ENCODE data around the gene CXCR5.

CXCR5 gene

DNA sequence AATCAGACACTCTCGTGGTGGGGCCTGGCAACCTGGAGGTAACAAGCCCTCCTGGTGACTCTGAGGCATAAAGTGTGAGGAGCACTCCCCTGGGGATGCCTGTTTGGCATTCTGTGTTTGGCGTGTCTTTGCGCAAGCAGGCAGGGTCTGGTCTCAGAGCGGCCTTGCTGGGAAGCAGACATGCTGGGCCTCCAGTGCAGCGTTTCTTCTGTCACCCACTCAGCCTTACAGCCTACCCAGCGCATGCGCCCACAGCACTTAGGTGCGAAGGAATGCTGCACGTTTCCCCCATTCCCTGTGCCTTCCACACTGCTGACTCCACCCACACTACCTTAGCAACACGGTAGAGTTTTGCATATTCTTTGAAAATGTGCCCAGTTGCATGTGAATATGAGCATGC, 7.4 kb upstream of the CXCR5 start:
- no peak for DNase-seq (ENCODE audit: low read depth)

DNA sequence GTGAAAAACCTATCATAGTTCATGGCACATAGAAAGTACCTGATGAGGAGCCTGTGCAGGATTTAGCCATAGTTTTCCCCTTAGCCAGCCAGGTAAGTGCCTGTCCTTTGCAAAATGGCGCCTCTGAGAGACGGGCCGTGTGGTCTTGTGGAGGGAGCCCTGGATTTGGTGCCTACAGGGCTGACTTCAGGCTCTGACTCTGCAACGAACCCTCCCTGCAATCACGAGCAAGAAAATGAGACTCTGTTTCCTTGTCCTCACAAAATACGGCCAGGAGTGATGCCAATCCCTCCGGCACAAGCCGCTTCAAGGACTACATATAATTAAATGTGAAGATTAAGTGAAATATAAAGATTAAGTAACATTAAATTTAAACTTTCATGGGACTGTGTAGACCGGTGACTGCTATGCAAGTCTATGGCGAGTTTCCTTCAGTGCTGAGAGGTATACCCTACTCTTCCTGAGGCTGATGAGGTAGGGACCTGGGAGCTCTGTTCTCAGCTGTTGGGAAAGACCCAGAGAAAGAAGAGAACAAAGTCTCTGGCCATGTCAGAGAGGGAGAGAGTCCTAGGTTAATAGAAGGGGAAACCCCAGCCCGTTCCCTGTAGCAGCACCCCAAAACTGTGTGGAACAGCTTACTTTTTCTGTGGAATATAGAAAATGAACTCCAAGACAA, 6.1 kb upstream of the CXCR5 start:
- no peak for DNase-seq (ENCODE audit: low read depth)

DNA sequence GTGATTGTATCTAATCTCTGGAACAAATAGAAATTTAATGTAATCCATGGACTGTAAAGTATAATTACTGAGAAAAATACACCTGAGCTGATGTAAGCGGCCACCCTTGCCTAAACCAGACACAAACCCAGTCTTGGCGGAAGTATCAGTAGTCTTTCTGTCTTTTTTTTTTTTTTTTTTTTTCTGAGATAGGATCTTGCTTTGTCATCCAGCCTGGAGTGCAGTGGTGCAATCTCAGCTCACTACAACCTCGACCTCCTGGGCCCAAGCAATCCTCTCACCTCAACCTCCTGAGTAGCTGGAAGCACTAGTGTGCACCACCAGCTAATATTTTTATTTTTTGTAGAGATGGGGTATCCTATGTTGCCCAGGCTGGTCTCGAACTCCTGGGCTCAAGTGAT, 5.5 kb upstream of the CXCR5 start:
- DNase-seq (ENCODE audit: low read depth) = no peak

DNA sequence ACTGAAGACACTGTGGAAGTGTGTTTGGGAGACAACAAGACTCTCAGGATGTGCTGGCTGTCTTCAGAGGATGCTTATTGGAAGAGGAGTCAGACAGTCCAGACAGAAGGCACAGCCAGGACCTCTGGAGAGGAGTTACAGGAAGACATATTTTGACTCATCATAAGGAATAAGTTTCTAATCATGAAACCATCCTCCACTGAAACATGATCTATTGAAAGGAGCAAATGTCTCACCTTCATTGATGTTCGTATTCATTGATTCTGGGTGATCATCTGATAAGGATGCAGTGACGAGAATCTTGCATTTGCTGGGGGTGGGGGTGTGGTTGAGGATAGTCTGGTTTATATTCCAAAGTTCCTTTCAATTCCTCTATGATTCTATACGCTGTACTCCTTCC, 2.5 kb upstream of the CXCR5 start:
- DNase-seq (ENCODE audit: low read depth) = no peak

DNA sequence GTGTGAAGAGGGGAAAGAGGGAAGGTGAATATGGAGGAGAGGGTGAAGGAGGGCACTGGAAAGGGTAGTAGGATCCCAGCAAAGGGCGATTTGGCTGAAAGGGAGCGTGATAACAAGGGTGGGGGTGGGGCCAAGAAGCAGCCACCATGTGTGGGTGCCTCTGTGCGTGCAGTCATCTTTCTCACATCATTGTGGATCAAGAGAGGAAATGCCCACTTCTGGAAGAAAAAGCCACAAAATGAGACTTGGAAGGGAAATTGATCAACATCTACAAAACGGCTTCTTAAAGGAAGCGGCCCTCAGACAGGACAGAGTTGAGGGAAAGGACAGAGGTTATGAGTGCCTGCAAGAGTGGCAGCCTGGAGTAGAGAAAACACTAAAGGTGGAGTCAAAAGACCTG, 1.2 kb upstream of the CXCR5 start:
- no peak for DNase-seq (ENCODE audit: low read depth)

DNA sequence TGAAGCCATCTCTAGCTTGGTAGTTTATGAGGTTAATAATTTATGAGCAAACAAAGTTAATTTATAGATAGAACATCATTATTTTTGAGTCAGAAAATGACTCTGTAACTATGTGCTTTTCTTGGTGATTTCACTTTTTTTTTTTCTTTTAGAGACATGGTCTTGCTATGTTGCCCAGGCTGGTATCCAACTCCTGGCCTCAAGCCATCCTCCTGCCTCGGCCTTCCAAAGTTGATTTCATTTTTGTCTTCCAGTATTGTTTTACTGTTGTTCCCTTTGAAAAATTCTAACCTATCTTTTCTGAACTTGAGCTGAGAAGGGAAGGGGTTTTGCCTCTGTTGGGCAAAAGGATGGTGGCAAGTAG, 706 bp upstream of the CXCR5 start:
- DNase-seq (ENCODE audit: low read depth) = no peak

DNA sequence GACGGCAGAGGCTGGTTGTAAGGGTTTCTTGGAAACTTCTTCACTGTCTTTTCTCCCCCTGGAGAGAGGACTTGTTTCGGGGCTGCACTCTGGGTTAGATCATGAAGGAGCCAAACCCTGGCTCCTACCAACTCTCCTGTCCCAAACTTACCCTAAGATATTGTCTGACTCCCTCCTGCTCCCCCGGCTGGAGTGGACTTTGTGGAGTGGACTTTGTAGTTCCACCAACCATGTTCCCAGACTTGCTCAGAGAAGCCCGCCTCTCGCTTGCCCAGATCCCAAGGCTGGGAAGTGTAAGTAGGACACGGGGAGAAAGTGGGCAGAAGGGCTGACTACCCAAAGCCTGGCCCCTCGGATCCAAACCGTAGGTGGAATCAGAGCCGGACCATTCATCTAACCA, 1.2 kb downstream of the CXCR5 start:
- DNase-seq (ENCODE audit: low read depth) = no peak

DNA sequence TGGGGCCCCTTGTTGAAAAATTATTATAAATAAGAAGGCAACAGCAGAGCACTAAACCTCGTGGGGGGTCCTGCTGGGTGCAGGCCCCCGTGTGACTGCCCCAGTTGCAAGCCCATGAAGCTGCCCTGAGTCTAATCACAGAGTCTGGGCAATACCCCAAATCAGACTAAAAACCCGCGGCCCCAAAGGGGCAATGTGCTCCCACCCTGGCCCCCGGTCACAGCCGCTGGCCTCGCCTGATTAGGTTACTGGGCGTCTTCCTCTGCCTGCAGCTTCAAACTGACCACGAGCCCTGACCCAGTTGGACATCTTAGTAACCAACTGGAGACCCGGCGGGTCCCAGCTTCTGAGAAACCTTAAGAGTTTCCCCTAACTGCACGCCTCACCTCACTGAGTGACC, 1.6 kb downstream of the CXCR5 start:
- DNase-seq (ENCODE audit: low read depth) = no peak

DNA sequence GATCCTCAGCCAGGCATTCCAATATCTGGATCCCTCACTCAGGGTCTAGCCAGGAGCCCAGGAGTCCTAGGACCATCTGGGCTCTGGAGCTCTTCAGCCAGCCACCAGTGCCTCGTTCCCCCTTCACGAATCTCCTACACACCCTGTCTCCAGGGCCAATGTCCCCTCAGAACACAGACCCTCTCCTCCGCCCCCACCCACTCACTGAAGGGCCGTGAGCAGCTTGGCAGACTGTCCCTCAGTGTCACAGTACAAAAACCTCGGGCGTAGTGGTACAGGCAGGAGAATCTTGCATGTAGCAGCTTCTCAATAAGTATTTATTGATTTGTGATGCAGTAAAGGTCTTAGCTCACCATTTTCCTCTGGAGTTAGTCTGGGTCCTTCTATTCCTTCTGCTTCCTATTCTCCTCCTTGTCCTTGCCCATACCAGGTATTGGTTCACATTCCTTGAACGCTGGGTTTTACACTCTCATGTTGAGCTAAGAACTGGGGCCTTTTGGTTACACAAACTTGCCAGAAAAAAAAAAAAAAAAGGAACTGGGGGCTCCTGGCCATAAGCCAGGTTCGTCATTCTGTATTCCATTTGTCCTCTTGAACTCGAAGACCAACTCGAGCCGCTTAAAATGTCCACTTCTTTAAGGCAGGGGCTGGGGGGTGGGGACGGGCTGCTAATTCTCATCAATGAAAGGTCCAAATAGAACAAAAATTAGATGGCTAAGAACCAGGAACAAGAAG, 2.3 kb downstream of the CXCR5 start:
- no peak for DNase-seq (ENCODE audit: low read depth)

DNA sequence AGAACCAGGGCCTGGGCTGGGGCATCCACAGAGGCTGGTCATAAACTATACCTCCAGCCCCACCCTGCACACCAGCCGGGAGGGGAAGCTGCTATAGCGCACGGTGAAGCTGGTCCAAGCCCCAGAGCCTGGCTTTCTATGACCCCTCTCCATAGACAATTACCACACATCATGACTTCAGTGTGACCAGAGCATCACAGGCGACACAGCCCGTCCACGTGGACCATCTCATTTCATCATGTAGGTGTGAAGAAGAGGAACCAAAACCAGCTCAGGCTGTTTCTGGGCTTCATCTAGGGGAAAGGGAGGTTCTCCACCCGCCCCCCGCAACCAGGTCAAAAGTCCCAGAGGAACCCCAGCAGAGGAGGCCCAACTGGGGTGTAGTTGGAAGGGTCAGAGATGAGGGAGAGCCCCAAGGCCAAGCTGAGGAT, 3.0 kb downstream of the CXCR5 start:
- DNase-seq (ENCODE audit: low read depth) = no peak

DNA sequence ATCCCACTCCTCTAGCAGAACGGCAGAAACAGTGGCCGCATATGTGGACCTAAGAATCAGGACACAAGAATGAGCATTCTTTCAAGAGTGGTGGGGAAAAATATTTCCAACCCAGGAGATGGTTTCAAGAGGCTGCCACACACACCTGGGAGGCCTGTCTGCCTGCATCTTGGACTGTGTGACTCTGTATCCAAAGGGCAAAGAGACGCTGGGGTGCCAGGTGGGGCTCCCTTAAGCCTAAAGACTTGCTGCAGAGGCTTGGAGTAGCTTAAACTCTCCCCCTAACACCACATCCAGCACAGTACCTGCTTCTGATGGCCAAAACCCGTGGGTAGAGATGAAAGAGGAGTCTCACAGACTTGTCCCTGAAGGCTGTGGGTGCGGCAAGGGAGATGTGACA, 3.5 kb downstream of the CXCR5 start:
- no peak for DNase-seq (ENCODE audit: low read depth)

DNA sequence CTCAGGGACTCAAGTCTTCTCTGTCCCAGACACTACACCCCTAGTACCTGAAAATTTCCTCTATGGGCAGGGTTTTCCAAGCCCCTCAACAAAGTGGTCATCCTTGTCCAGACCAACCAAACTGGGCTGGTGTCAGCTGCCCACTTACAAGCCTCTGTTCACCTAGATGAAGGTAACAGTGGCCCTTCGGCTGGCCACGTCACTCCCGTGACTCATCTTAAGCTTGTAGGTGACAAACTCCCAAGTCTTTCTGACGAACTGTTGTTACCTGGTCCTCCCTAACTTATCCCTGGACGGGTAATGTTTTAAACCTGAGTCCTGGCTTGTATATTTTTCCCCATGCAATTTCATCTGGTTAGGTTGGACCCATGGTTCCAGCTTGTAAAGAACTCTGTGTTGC, 4.7 kb downstream of the CXCR5 start:
- no peak for DNase-seq (ENCODE audit: low read depth)

DNA sequence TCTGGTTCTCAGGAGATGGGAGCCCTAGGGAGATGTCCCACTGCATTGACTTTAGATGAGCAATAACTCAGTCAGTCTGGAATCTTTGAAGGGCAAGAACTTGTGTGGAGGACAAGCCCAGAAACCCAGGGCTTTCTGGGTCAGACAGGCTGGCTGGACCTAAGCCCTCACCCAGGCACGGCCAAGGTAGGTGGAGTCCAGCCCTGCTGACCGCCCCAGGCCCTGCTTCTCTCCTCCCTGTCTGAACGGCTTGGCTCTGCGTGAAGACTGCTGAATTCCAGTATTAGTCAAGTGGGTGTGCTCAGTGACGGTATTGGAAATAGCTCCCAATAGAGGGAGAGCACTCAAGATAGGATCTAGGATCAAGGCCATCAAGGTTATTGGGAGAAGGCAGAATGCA, 6.1 kb downstream of the CXCR5 start:
- no peak for DNase-seq (ENCODE audit: low read depth)

DNA sequence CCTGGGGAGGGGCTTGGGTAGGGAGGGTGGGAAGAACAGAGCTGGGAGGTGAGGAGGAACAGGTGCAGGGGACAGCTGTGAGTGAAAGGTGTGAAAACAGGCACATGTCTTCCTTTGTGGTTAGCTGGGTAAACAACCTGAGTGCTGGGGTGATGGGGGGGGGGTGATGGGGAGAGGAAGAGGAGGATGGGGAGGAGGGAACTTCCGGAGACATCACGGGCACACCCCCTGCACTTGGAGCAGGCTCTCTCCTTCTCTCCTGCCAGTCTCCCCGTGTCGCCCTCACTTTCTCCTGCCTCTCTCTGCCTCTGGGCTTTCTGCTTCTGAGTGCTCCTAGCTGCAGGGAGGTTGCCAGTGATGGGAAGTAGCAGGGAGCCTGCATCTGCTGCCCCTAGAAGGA, 8.8 kb downstream of the CXCR5 start:
- no peak for DNase-seq (ENCODE audit: low read depth)

DNA sequence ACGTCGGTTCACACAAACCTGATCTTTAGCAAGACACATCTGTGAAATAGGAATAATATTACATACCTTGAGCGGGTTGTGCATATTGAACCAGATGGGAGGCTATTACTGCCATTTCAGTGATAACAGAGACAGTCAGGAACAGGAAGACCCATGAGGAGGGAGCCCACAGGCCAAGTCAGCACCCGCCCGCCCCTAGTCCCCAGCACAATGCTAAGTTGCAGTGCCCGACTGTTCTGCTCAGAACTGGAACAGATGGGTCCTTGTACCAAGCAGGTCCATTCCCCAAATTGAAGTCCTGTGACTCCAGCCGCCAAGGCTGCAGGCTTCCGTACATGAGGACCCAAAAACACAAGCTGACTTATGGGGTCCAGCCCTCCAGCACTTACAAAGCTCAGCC, 9.3 kb downstream of the CXCR5 start:
- DNase-seq (ENCODE audit: low read depth) = no peak

DNA sequence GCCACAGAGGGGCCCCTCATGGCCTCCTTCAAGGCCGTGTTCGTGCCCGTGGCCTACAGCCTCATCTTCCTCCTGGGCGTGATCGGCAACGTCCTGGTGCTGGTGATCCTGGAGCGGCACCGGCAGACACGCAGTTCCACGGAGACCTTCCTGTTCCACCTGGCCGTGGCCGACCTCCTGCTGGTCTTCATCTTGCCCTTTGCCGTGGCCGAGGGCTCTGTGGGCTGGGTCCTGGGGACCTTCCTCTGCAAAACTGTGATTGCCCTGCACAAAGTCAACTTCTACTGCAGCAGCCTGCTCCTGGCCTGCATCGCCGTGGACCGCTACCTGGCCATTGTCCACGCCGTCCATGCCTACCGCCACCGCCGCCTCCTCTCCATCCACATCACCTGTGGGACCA, 10.0 kb downstream of the CXCR5 start:
- DNase-seq (ENCODE audit: low read depth) = no peak

DNA sequence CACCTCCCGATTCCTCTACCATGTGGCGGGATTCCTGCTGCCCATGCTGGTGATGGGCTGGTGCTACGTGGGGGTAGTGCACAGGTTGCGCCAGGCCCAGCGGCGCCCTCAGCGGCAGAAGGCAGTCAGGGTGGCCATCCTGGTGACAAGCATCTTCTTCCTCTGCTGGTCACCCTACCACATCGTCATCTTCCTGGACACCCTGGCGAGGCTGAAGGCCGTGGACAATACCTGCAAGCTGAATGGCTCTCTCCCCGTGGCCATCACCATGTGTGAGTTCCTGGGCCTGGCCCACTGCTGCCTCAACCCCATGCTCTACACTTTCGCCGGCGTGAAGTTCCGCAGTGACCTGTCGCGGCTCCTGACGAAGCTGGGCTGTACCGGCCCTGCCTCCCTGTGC, 10.5 kb downstream of the CXCR5 start:
- DNase-seq (ENCODE audit: low read depth) = no peak

DNA sequence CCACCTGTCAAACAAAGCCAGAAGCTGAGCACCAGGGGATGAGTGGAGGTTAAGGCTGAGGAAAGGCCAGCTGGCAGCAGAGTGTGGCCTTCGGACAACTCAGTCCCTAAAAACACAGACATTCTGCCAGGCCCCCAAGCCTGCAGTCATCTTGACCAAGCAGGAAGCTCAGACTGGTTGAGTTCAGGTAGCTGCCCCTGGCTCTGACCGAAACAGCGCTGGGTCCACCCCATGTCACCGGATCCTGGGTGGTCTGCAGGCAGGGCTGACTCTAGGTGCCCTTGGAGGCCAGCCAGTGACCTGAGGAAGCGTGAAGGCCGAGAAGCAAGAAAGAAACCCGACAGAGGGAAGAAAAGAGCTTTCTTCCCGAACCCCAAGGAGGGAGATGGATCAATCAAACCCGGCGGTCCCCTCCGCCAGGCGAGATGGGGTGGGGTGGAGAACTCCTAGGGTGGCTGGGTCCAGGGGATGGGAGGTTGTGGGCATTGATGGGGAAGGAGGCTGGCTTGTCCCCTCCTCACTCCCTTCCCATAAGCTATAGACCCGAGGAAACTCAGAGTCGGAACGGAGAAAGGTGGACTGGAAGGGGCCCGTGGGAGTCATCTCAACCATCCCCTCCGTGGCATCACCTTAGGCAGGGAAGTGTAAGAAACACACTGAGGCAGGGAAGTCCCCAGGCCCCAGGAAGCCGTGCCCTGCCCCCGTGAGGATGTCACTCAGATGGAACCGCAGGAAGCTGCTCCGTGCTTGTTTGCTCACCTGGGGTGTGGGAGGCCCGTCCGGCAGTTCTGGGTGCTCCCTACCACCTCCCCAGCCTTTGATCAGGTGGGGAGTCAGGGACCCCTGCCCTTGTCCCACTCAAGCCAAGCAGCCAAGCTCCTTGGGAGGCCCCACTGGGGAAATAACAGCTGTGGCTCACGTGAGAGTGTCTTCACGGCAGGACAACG, 11.7 kb downstream of the CXCR5 start:
- DNase-seq (ENCODE audit: low read depth) = no peak

DNA sequence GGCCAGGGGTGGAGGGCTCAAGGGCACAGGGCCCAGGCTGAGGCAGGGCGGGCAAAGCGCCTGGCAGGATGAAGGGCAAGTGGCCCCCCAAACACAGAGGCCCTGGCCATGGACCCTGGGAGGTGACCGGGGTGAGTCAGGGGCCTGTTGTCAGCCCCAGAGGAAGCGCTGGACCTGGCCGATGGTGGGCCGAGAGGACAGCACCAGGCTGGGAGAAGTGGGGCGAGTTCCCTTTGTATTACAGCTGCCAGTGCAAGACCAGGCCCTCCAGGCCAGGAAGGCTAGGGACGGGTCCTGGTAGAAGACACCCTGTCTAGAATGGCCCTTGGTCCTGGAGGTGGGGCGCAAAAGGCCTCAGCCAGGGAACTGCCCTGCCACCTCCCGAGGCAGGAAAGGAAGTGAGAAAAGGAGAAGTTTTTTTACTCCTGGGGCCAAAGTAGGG, 12.8 kb downstream of the CXCR5 start:
- DNase-seq (ENCODE audit: low read depth) = no peak

DNA sequence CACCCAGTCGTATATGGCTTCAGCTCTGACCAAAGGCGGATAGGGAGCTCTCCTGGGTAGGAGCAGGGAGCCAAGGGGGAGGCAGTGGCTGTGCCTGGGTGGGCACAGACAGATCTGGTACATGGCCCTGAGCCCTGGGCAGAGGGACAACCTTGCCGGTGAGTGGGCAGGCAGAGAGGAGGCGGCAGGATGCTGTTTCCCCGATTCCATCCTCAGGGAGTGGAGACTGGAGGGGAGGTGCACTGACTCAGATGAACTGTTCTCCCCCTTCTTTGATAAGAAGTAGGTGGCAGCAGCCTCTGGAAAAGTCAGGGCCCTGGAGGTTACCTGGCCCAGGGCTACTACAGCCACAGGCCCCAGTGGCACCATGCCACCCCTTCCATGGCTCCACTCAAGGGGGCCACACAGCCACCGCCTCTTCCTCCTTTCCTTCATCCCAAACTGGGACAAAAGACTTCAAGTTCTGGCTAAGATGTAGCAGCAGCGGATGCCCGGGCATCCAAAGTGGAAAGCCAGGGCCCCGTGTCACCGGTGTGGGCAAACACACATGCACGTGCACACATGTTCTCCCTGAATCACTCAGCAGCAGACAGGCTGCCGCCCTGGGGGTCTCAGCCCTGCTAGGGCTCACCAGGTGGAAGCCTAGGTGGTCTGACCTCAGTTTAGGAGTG, 13.4 kb downstream of the CXCR5 start:
- DNase-seq (ENCODE audit: low read depth) = no peak

DNA sequence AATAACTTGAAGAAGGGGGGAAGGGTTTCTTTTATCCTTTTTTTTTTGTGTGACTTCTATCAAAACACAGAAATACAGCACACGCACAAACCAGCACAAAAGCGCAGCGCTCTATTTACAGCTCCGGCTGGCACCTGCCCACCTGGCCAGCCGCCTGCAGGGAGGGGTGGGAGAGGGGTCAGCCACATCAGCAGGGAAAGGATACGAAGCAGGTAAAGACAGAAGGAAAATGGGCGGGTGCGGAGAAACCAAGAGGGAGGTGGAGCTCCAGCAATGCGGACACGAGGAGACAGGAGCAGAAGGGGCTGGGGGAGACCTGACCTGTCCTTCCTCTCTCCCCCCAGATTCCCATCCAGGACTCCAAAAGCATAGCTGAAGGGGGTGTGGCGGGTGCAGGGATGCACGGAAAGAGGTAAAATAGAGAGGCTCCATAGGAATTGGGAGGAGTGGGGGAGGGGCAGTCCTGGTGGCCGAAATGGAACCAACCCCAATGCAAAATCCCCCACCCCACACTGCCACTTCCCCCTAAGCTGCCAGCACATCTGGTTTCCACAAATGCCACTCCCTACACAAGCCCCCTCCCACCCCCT, 14.1 kb downstream of the CXCR5 start:
- DNase-seq (ENCODE audit: low read depth) = no peak
